HCT116 (cell line): Measurements from ENCODE around the gene DYNC2H1. TPM values are rescaled to one million over a fixed set of nuclear protein-coding genes. Genes with fewer than 3 reads are reported as not detected.

ENCODE experiments used
- ATAC-seq: fragments of 200-7000 bp; cut with Tn5 transposase; 2 replicates; pipeline ENCODE4 v1.9.1; 2020; ENCODE audit warnings: mild to moderate bottlenecking, moderate library complexity
- BruUV-seq: library from RNA; stranded (reverse); fragments of 400-500 nt; replicated peaks from 2 replicates; lab custom pipeline; 2021; lab: Mats Ljungman, UMichigan
- CTCF ChIA-PET: fragments of 300-600 bp; sonication (Branson Sonifier 250); formaldehyde crosslinking; loops from one replicate; lab custom pipeline; 2021; ENCODE audit warnings: antibody characterized with exemption; lab: Charles Lee
- POLR2A ChIA-PET: fragments of 300-600, 350-600 bp; sonication (Branson Sonifier 250); formaldehyde crosslinking; loops from one replicate; lab custom pipeline; 2021; ENCODE audit warnings: antibody characterized with exemption; lab: Charles Lee
- RAD21 ChIA-PET, 2 experiments: fragments of 300-600 bp; sonication (Branson Sonifier 250); formaldehyde crosslinking; loops; one replicate each; lab custom pipeline; 2023; ENCODE audit warnings: low total read pairs in 2 of 2; ENCODE audit not compliant: uncharacterized antibody in 2 of 2, unreplicated experiment in 2 of 2, low non-redundant PET in 1 of 2; lab: Charles Lee
- DNase-seq: peaks from one replicate; pipeline ENCODE4 v3.0.0-alpha.2; 2010; ENCODE audit warnings: low read depth, low spot score
- H2AFZ ChIP-seq: fragments of 200-600 bp; shearing (Covaris generic), sonication (generic); 2 replicates; pipeline ENCODE4 v1.6.1; 2017; ENCODE audit warnings: low read depth, mixed run types, mixed read lengths, antibody characterized with exemption, low read length; ENCODE audit not compliant: poor library complexity, severe bottlenecking
- H3K27ac ChIP-seq: 2 replicates; pipeline ENCODE4 v1.5.1; 2012; ENCODE audit warnings: low read depth, low read length
- H3K27me3 ChIP-seq: fragments of 200-600 bp; sonication (generic); 2 replicates; pipeline ENCODE4 v1.6.1; 2016; ENCODE audit warnings: mixed run types, low read length, mixed read lengths; ENCODE audit not compliant: insufficient read depth
- H3K36me3 ChIP-seq, 2 experiments: fragments of 200-500 bp in 1 of 2; fragments of 200-600 bp in 1 of 2; sonication (Bioruptor generic) in 1 of 2; sonication (generic) in 1 of 2; 2 replicates each; pipeline versions ENCODE4 v1.5.1 to v1.6.1; 2014 to 2016; ENCODE audit warnings: low read length in 2 of 2, inconsistent platforms in 1 of 2, mixed read lengths in 1 of 2, mixed run types in 1 of 2; ENCODE audit not compliant: insufficient read depth in 2 of 2, control insufficient read depth in 1 of 2
- H3K4me1 ChIP-seq, 2 experiments: fragments of 200-600 bp in 1 of 2; sonication (generic) in 1 of 2; 2 replicates each; pipeline versions ENCODE4 v1.5.1 to v1.6.1; 2012 to 2017; ENCODE audit warnings: low read length in 2 of 2, inconsistent platforms in 1 of 2, mild to moderate bottlenecking in 1 of 2, mixed read lengths in 1 of 2, mixed run types in 1 of 2, moderate library complexity in 1 of 2; ENCODE audit not compliant: insufficient read depth in 2 of 2, control insufficient read depth in 1 of 2
- H3K4me2 ChIP-seq: fragments of 200-600 bp; sonication (generic); 2 replicates; pipeline ENCODE4 v1.6.1; 2017; ENCODE audit warnings: mixed run types, low read length, mixed read lengths
- H3K4me3 ChIP-seq, 2 experiments: fragments of 200-600 bp in 1 of 2; sonication (generic) in 1 of 2; replicated peaks in 1 of 2; 2 replicates each; pipeline ENCODE4 v1.5.1; 2011 to 2016; ENCODE audit warnings: low read length in 2 of 2, control low read depth in 1 of 2, low read depth in 1 of 2, mild to moderate bottlenecking in 1 of 2, mixed read lengths in 1 of 2, mixed run types in 1 of 2
- H3K79me2 ChIP-seq: fragments of 200-600 bp; sonication (generic); 2 replicates; pipeline ENCODE4 v1.6.1; 2017; ENCODE audit warnings: mild to moderate bottlenecking, mixed run types, low read length, moderate library complexity, mixed read lengths; ENCODE audit not compliant: insufficient read depth
- H3K9ac ChIP-seq: fragments of 200-600 bp; sonication (generic); 2 replicates; pipeline ENCODE4 v1.6.1; 2016; ENCODE audit warnings: low read length, mixed read lengths
- H3K9me2 ChIP-seq: fragments of 200-600 bp; sonication (generic), shearing (Covaris generic); 2 replicates; pipeline ENCODE4 v1.6.1; 2017; ENCODE audit warnings: mixed run types, mild to moderate bottlenecking, moderate library complexity; ENCODE audit not compliant: insufficient read depth
- H3K9me3 ChIP-seq, 2 experiments: fragments of 200-500 bp in 1 of 2; fragments of 200-600 bp in 1 of 2; sonication (Bioruptor generic) in 1 of 2; sonication (generic) in 1 of 2; 2 replicates each; pipeline ENCODE4 v1.6.1; 2014 to 2017; ENCODE audit warnings: low read length in 2 of 2, mixed read lengths in 2 of 2, inconsistent platforms in 1 of 2, low read depth in 1 of 2, mild to moderate bottlenecking in 1 of 2, mixed run types in 1 of 2, moderate library complexity in 1 of 2; ENCODE audit not compliant: control insufficient read depth in 1 of 2, insufficient read depth in 1 of 2
- H4K20me1 ChIP-seq: fragments of 200-600 bp; sonication (generic), shearing (Covaris generic); 2 replicates; pipeline ENCODE4 v1.6.1; 2017; ENCODE audit warnings: mixed run types, mild to moderate bottlenecking, moderate library complexity; ENCODE audit not compliant: insufficient read depth
- CEBPB ChIP-seq: IDR thresholded peaks from 2 replicates; pipeline ENCODE4 v1.6.1; 2012; ENCODE audit warnings: low read depth
- EGR1 ChIP-seq: IDR thresholded peaks from 2 replicates; pipeline ENCODE4 v1.6.1; 2012; ENCODE audit warnings: low read depth
- ELF1 ChIP-seq: IDR thresholded peaks from 2 replicates; pipeline ENCODE4 v1.6.1; 2012; ENCODE audit warnings: low read depth, borderline replicate concordance
- EZH2phosphoT487 ChIP-seq: fragments of 200-600 bp; IDR thresholded peaks from 2 replicates; pipeline ENCODE4 v1.6.1; 2018; ENCODE audit warnings: antibody characterized with exemption, borderline replicate concordance
- FOSL1 ChIP-seq: IDR thresholded peaks from 2 replicates; pipeline ENCODE4 v1.6.1; 2012; ENCODE audit warnings: low read depth
- JUND ChIP-seq: IDR thresholded peaks from 2 replicates; pipeline ENCODE4 v1.6.1; 2012
- POLR2A ChIP-seq: IDR thresholded peaks from 2 replicates; pipeline ENCODE4 v1.7.0; 2011; ENCODE audit warnings: borderline replicate concordance; ENCODE audit not compliant: insufficient read depth, insufficient read length; ENCODE audit errors: extremely low read depth
- POLR2AphosphoS5 ChIP-seq: IDR thresholded peaks from 2 replicates; pipeline ENCODE4 v1.6.1; 2011; ENCODE audit warnings: mild to moderate bottlenecking, low read depth, low read length, moderate library complexity
- RAD21 ChIP-seq: IDR thresholded peaks from 2 replicates; pipeline ENCODE4 v1.6.1; 2012; ENCODE audit warnings: low read depth, mild to moderate bottlenecking
- SIN3A ChIP-seq: IDR thresholded peaks from 2 replicates; pipeline ENCODE4 v1.6.1; 2012; ENCODE audit warnings: low read depth
- SP1 ChIP-seq: IDR thresholded peaks from 2 replicates; pipeline ENCODE4 v1.6.1; 2012; ENCODE audit warnings: low read depth
- SRF ChIP-seq: IDR thresholded peaks from 2 replicates; pipeline ENCODE4 v1.6.1; 2012; ENCODE audit warnings: low read depth
- TCF7L2 ChIP-seq: IDR thresholded peaks from 2 replicates; pipeline ENCODE4 v1.7.0; 2011; ENCODE audit warnings: borderline replicate concordance, inconsistent platforms; ENCODE audit not compliant: insufficient read depth, insufficient read length; ENCODE audit errors: extremely low read depth
- YY1 ChIP-seq: IDR thresholded peaks from 2 replicates; pipeline ENCODE4 v1.6.1; 2011; ENCODE audit warnings: low read length, low read depth, moderate library complexity, mild to moderate bottlenecking; ENCODE audit not compliant: insufficient replicate concordance; ENCODE audit errors: extremely low read depth
- ZFX ChIP-seq: fragments of 450-650 bp; IDR thresholded peaks from 2 replicates; pipeline ENCODE4 v1.6.1; 2017
- ZNF274 ChIP-seq: fragments of 200-500 bp; sonication (Bioruptor generic); IDR thresholded peaks from 2 replicates; pipeline ENCODE4 v1.6.1; 2014; ENCODE audit warnings: mild to moderate bottlenecking, low read depth, low read length, inconsistent platforms
- intact Hi-C: fragments of 100-400 bp; cut with micrococcal nuclease; formaldehyde crosslinking; loops from 2 replicates; pipeline ENCODE4 v1.10.0; 2022
- total RNA-seq: library from RNA; stranded (reverse); gene quantifications from one replicate; pipeline ENCODE4 v1.2.1, GENCODE V29; 2021; ENCODE audit not compliant: unreplicated experiment
- TF ChIP-seq, protein P1 (sequence below): IDR thresholded peaks from 2 replicates; pipeline ENCODE4 v1.6.1; 2012; ENCODE audit warnings: low read depth
- TF ChIP-seq, protein P2 (sequence below), 3 experiments: fragments of 200-600 bp in 1 of 3; sonication (generic) in 1 of 3; IDR thresholded peaks in 2 of 3; conservative IDR thresholded peaks in 1 of 3; 2 replicates each; pipeline ENCODE4 v1.5.1; 2012 to 2017; ENCODE audit warnings: low read depth in 2 of 3, low read length in 2 of 3, antibody characterized with exemption in 1 of 3, borderline replicate concordance in 1 of 3, control low read depth in 1 of 3, mild to moderate bottlenecking in 1 of 3, mixed read lengths in 1 of 3, mixed run types in 1 of 3, moderate library complexity in 1 of 3; ENCODE audit not compliant: insufficient read depth in 1 of 3
- TF ChIP-seq, protein P3 (sequence below): IDR thresholded peaks from 2 replicates; pipeline ENCODE4 v1.6.1; 2012
- TF ChIP-seq, protein P4 (sequence below): IDR thresholded peaks from 2 replicates; pipeline ENCODE4 v1.6.1; 2012

Gene DYNC2H1
- total RNA-seq, 1 experiment from 2014 or later, result 1.5 TPM

DNA sequence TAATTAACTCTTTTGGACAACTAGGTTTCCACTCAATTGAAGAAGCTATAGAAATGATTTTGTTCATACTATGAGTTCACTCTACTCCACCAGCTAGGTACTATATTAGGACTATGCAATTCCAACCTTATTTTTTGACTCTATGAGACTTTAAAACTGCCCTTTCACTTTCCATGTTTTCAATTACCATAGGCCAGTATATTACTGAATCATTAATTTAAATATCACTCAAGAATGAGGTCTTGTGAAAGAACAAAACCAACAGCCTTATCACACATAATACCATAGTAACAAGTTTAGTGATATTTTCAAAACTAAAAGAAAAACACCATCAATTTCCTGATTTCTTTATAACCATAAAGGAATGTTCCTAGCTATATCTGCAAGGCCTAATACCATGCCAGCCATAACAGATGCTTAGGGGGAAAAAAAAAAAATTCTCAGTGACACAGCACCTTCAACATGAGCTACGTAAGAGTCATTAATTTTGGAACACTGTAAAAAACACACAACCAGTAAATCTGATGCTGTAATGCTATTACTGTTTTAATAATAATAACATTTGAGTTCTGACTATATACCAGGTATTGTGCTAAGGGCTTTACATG lies 23.4 kb upstream of the DYNC2H1 start:
- TF ChIP-seq ZNF274 (no peak), SIN3A (no peak), POLR2A (no peak), RAD21 (no peak), SRF (no peak), JUND (no peak), FOSL1 (no peak), TCF7L2 (no peak), CEBPB (no peak), ELF1 (no peak), YY1 (no peak), ZFX (no peak), EZH2phosphoT487 (no peak), POLR2AphosphoS5 (no peak), EGR1 (no peak), SP1 (no peak)
- TF ChIP-seq, protein P1, sequence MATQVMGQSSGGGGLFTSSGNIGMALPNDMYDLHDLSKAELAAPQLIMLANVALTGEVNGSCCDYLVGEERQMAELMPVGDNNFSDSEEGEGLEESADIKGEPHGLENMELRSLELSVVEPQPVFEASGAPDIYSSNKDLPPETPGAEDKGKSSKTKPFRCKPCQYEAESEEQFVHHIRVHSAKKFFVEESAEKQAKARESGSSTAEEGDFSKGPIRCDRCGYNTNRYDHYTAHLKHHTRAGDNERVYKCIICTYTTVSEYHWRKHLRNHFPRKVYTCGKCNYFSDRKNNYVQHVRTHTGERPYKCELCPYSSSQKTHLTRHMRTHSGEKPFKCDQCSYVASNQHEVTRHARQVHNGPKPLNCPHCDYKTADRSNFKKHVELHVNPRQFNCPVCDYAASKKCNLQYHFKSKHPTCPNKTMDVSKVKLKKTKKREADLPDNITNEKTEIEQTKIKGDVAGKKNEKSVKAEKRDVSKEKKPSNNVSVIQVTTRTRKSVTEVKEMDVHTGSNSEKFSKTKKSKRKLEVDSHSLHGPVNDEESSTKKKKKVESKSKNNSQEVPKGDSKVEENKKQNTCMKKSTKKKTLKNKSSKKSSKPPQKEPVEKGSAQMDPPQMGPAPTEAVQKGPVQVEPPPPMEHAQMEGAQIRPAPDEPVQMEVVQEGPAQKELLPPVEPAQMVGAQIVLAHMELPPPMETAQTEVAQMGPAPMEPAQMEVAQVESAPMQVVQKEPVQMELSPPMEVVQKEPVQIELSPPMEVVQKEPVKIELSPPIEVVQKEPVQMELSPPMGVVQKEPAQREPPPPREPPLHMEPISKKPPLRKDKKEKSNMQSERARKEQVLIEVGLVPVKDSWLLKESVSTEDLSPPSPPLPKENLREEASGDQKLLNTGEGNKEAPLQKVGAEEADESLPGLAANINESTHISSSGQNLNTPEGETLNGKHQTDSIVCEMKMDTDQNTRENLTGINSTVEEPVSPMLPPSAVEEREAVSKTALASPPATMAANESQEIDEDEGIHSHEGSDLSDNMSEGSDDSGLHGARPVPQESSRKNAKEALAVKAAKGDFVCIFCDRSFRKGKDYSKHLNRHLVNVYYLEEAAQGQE, result no peak
- TF ChIP-seq, protein P2, sequence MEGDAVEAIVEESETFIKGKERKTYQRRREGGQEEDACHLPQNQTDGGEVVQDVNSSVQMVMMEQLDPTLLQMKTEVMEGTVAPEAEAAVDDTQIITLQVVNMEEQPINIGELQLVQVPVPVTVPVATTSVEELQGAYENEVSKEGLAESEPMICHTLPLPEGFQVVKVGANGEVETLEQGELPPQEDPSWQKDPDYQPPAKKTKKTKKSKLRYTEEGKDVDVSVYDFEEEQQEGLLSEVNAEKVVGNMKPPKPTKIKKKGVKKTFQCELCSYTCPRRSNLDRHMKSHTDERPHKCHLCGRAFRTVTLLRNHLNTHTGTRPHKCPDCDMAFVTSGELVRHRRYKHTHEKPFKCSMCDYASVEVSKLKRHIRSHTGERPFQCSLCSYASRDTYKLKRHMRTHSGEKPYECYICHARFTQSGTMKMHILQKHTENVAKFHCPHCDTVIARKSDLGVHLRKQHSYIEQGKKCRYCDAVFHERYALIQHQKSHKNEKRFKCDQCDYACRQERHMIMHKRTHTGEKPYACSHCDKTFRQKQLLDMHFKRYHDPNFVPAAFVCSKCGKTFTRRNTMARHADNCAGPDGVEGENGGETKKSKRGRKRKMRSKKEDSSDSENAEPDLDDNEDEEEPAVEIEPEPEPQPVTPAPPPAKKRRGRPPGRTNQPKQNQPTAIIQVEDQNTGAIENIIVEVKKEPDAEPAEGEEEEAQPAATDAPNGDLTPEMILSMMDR (IDR thresholded peaks at IDR 0.05 in 2 of 3, conservative IDR thresholded peaks at IDR 0.05 in 1 of 3; ENCODE audit: borderline replicate concordance in 1 of 3, insufficient read depth in 1 of 3, low read depth in 2 of 3, low read length in 2 of 3), result no peak
- TF ChIP-seq, protein P3, sequence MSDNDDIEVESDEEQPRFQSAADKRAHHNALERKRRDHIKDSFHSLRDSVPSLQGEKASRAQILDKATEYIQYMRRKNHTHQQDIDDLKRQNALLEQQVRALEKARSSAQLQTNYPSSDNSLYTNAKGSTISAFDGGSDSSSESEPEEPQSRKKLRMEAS, result no peak
- TF ChIP-seq, protein P4, sequence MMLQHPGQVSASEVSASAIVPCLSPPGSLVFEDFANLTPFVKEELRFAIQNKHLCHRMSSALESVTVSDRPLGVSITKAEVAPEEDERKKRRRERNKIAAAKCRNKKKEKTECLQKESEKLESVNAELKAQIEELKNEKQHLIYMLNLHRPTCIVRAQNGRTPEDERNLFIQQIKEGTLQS, result no peak
- peaks cover 21 to 38% of the 10 kb centered on the region in 2 experiments for H3K36me3 ChIP-seq
- ATAC-seq (no peak), DNase-seq (no peak)
- intact Hi-C loops, result no loop called here
- H3K4me2 ChIP-seq, result no peak overlapping the region
- H4K20me1 ChIP-seq, result peaks cover 12% of the 10 kb centered on the region; the same call in 1 of the 2 replicates
- no TSS peak for BruUV-seq
- ChIA-PET POLR2A (no interaction called here), CTCF (no interaction called here), RAD21 (no interaction called here)
- H3K9me2 ChIP-seq, result no peaks in the 10 kb centered on the region
- H3K27me3 ChIP-seq, result no peaks in the 10 kb centered on the region
- H3K4me1 ChIP-seq, result peaks cover 0 to 8% of the 10 kb centered on the region in 2 experiments; a peak in 2 of 4 replicates
- peaks cover 100% of the 10 kb centered on the region for H3K79me2 ChIP-seq
- H3K27ac ChIP-seq, result no peak overlapping the region
- no peak overlapping the region for H2AFZ ChIP-seq
- no peaks in the 10 kb centered on the region for H3K9me3 ChIP-seq
- no peak overlapping the region for H3K9ac ChIP-seq
- no peak overlapping the region for H3K4me3 ChIP-seq
